GM12865 (cell line): Measurements from ENCODE around the gene ARHGAP18.

Experiments used
- DNase-seq: peaks from one replicate; pipeline ENCODE4 v3.0.0; 2010; ENCODE audit warnings: low read depth
- H3K4me3 ChIP-seq: 2 replicates; pipeline ENCODE4 v1.5.1; 2011; ENCODE audit warnings: mild to moderate bottlenecking, low read depth, low read length, control low read depth
- TF ChIP-seq, protein P1 (sequence below): IDR thresholded peaks from 2 replicates; pipeline ENCODE4 v1.5.1; 2011; ENCODE audit warnings: low read length, control low read depth, low read depth, inconsistent platforms; ENCODE audit not compliant: insufficient read depth; ENCODE audit errors: missing control alignments

Gene ARHGAP18

GRCh38 chr6:129685662-129686031 lies 24.3 kb downstream of the ARHGAP18 start:
- DNase-seq, result no peak
- H3K4me3 ChIP-seq, result no peak overlapping the region
- TF ChIP-seq, protein P1, sequence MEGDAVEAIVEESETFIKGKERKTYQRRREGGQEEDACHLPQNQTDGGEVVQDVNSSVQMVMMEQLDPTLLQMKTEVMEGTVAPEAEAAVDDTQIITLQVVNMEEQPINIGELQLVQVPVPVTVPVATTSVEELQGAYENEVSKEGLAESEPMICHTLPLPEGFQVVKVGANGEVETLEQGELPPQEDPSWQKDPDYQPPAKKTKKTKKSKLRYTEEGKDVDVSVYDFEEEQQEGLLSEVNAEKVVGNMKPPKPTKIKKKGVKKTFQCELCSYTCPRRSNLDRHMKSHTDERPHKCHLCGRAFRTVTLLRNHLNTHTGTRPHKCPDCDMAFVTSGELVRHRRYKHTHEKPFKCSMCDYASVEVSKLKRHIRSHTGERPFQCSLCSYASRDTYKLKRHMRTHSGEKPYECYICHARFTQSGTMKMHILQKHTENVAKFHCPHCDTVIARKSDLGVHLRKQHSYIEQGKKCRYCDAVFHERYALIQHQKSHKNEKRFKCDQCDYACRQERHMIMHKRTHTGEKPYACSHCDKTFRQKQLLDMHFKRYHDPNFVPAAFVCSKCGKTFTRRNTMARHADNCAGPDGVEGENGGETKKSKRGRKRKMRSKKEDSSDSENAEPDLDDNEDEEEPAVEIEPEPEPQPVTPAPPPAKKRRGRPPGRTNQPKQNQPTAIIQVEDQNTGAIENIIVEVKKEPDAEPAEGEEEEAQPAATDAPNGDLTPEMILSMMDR, result no peak

DNA sequence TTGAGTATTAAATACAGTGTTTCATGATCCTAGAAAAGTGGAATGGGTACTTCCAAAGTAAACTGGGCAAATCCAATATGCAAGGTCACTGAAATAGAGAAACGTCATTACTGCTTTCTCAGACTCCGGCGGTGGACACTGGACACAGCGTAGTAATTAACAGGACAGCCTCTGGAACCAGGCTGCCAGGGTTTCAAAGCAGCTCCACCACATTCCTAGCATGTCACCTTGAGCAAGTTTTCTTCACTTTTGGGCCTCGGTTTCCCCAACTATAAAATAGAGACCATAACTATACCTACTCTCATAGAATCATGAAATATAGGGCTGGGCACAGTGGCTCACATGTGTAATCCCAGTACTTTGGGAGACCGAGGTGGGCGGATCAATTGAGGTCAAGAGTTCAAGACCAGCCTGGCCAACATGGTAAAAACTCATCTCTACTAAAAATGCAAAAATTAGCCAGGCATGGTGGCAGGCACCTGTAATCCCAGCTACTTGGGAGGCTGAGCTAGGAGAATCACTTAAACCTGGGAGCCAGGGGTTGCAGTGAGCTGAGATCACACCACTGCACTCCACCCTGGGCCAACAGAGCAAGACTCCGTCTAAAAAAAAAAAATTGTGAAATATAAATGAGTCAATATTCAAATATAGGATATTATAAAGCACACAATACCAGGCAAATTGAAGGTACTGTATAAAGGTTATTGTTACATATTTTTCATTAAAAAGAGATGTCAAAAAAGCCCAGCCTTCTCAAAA lies 24.9 kb downstream of the ARHGAP18 start:
- H3K4me3 ChIP-seq, result no peak overlapping the region
- TF ChIP-seq, protein P1, result no peak
- no peak for DNase-seq

DNA sequence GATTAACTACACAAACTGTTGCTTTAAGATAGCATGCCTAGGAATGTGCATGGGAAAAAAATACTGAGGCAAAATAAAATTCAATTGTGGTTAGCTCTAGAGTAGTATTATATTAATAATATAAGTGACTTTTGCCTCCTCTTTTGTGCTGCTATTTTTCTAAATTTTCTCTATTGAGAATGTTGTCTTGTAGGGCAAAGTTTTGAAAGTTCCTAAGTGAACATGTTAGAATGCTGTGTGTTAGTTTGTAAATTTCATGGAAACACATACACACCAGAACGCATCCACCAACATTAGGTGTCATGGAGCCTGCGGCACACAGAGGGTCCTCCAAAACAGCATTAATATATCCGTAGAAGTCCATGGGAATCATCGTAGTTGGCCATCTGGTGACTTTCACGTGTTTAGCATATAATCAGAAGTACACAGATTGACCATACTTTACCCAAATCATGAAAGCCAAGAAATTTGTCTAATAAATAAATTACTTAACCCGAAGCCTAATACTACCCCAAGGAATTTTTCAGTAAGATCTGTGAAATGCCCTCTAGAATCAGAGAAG lies 25.6 kb downstream of the ARHGAP18 start:
- peak overlapping the region; percentile 33; the same call in 1 of the 2 replicates for H3K4me3 ChIP-seq
- TF ChIP-seq, protein P1, result no peak
- DNase-seq, result no peak

DNA sequence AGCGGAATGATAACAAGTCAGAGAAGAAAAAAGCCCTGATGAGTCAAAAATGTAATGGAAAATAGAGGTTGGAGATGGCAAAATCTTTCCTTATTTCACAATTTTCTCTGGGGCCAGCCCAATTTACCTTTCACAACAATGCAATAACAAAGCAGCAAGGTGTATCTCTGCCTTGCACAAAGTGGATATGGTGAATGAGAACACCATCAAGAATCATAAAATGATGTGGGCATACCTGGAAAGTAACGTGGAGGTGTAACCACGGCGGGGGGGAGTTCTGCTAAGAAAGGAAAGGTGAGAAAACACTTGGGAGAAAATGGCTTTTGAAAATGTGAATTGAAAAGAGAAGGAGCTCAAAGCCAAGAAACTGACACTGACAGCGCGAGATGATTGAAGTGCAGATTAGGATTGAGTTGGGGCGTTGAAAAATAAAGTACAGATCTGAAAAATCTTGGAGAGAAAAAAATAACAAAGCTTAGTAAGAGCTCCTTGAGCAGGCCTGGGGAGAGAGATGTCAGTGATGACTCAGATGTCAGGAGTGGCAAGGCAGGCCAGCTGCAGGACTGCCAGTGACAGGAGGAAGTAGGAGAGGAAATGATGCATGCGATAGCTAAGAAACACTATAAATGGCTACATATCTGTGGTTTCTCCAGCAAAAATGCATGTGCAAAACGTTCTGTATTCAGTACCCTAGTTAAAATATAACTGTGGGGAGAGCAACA lies 26.2 kb downstream of the ARHGAP18 start:
- DNase-seq, result peak; percentile 93
- TF ChIP-seq, protein P1, result no peak
- H3K4me3 ChIP-seq, result peak overlapping the region; percentile 33; the same call in 1 of the 2 replicates

DNA sequence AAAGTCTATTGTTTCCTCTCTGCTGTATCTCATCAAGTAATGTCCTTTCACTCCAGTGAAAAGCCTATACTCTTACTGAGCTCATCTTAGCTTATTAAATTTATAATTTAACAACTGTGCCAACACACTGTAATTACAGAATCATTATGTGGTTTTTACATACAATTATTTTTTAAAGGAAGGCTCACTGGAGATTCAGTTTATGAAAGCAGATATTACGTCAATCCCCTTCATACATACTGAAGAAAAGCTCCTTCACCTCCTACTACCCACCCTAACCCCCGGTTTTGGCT lies 28.1 kb downstream of the ARHGAP18 start:
- TF ChIP-seq, protein P1, result no peak

DNA sequence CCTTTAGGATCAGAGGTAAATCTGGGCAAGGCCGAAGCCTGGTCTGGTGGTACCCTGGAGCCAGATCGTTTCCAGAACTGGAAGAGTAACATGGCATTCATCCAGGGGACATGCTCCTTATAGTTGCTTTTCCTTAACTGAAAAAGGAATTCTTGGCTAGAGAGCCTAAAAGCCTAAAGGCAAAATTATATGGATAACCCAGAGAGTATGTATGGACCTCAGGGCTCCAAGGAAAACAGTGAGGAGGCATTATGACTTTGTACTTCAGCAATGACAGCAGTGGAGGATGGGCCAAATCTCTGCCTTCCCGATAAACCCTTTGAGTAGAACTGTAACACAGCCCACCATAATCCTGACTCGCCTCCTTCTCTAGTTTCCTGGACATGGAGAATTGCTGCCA lies 29.3 kb downstream of the ARHGAP18 start:
- TF ChIP-seq, protein P1, result no peak
- no peak overlapping the region for H3K4me3 ChIP-seq
- no peak for DNase-seq

More for the DNA sequence above, 28.1 kb downstream of the ARHGAP18 start:
- no peak overlapping the region for H3K4me3 ChIP-seq
- DNase-seq, result no peak

- TF ChIP-seq, protein P1, result no peak
- DNase-seq, result no peak
- H3K4me3 ChIP-seq, result no peak overlapping the region
These were observed 30.2 kb downstream of the ARHGAP18 start for GRCh38 chr6:129679758-129680157.
